ENCODE data around the gene SVBP. TPM values are rescaled to one million over a fixed set of nuclear protein-coding genes. Genes with fewer than 3 reads are reported as not detected.

The SVBP gene
- 37.9 and 41.3 TPM in 2 replicates for total RNA-seq (2021)
- long read RNA-seq, transcript SVBP-201 (3 exons, 658 nt): major isoform, 24 of 32 reads
- long read RNA-seq, partial matches to known transcripts: 4 of 32 reads
- long read RNA-seq, other reads (novel, unspliced or antisense): 1 of 32 reads

- DNase-seq: peak; percentile 92
- no peak within 1 kb of the TSS for H3K56ac ChIP-seq (ENCODE audit: insufficient read length, low read depth, low read length)
- peak within 1 kb of the TSS; percentile 56 for H2AFZ ChIP-seq (ENCODE audit: low read length)
- peaks cover 9% of the 10 kb centered on the region for H3K23me2 ChIP-seq (ENCODE audit: insufficient read length, low read depth, low read length, poor library complexity, severe bottlenecking)
- peak within 1 kb of the TSS; percentile 92 for H3K18ac ChIP-seq (ENCODE audit: insufficient read length, low read depth, low read length)
- Mint-ChIP-seq H3K36me3 (ENCODE audit: insufficient read depth in 1 of 3, low read depth in 3 of 3) (peaks cover 0 to 17% (median 9%) of the 10 kb centered on the region in 3 experiments; a peak in 5 of 7 replicates), H3K4me3 (peak within 1 kb of the TSS; percentile 71 to 84), H3K4me1 (peaks cover 18 to 25% of the 10 kb centered on the region in 2 experiments), H3K27ac (peak within 1 kb of the TSS; percentile 94 to 95 (median 94)), H3K9me3 (no peaks in the 10 kb centered on the region), H3K27me3 (ENCODE audit: low read depth) (no peaks in the 10 kb centered on the region)
- H4K20me1 ChIP-seq (ENCODE audit: control insufficient read depth, insufficient read depth, insufficient read length): no peaks in the 10 kb centered on the region
- H3K4me2 ChIP-seq (ENCODE audit: insufficient read depth, insufficient read length, low read length): peak within 1 kb of the TSS; percentile 80
- H3K27ac ChIP-seq (ENCODE audit: insufficient read length, low read depth, low read length): peak within 1 kb of the TSS; percentile 64
- H2BK5ac ChIP-seq (ENCODE audit: insufficient read length, low read length): no peak within 1 kb of the TSS
- peak within 1 kb of the TSS; percentile 74 for H3K9ac ChIP-seq (ENCODE audit: extremely low read depth, insufficient read length, low read length)
- WGBS (ENCODE audit: extremely low coverage, insufficient read length, low lambda C conversion rate): no CpG with 5 or more reads among the region's 66 CpGs
- no peak within 1 kb of the TSS for H2BK120ac ChIP-seq (ENCODE audit: low read depth, low read length, poor library complexity, severe bottlenecking)
- no peaks in the 10 kb centered on the region for H3K79me1 ChIP-seq (ENCODE audit: insufficient read depth, low read depth, low read length, poor library complexity, severe bottlenecking)
- H3K9me3 ChIP-seq (ENCODE audit: control insufficient read depth, low read depth, low read length): no peaks in the 10 kb centered on the region
- H4K5ac ChIP-seq (ENCODE audit: insufficient read length, low read depth, low read length): no peak within 1 kb of the TSS
- no peak within 1 kb of the TSS for H3K4ac ChIP-seq (ENCODE audit: low read depth, low read length)
- no peaks in the 10 kb centered on the region for H3K27me3 ChIP-seq (ENCODE audit: insufficient read depth, low read length)
- no peak within 1 kb of the TSS for H4K8ac ChIP-seq (replicated peaks; ENCODE audit: insufficient read length, low read depth, low read length)
- TF ChIP-seq CTCF (conservative IDR thresholded peaks at IDR 0.05): no peak
- H2BK12ac ChIP-seq (ENCODE audit: insufficient read length, low read depth, low read length): no peak within 1 kb of the TSS
- no peaks in the 10 kb centered on the region for H3K4me1 ChIP-seq (ENCODE audit: insufficient read depth, low read length)
- H3K14ac ChIP-seq (ENCODE audit: insufficient read depth, low read length): peak within 1 kb of the TSS; percentile 96
- no peaks in the 10 kb centered on the region for H3K79me2 ChIP-seq (ENCODE audit: insufficient read depth, low read length)
- no peak within 1 kb of the TSS for H3K23ac ChIP-seq (ENCODE audit: insufficient read length, low read depth, low read length)
- H2AK5ac ChIP-seq (ENCODE audit: insufficient read length, low read length): no peak within 1 kb of the TSS
- H2BK15ac ChIP-seq (ENCODE audit: low read depth, low read length): no peak within 1 kb of the TSS
- no peak within 1 kb of the TSS for H2BK20ac ChIP-seq (ENCODE audit: low read depth, low read length, poor library complexity, severe bottlenecking)
- no peak within 1 kb of the TSS for H3T11ph ChIP-seq (ENCODE audit: low read length)
- H4K91ac ChIP-seq (ENCODE audit: insufficient read length, low read depth, low read length): no peak within 1 kb of the TSS
Observed at GRCh38 chr1:42816585-42817439, at the start of gene SVBP, which contains the start of gene ERMAP. Gene SVBP (minus strand): TSS chr1:42817397. CDS start chr1:42816544, 853 bp downstream. Gene ERMAP (plus strand): TSS chr1:42817122. CDS start chr1:42830449, 13,327 bp downstream.
